Hematopoietic multipotent progenitor cell treated with erythropoietin and hydrocortisone succinate and interleukin-3 and kit ligand, for 15 days (in vitro differentiated cells): ENCODE measurements around the gene ARID3A.
"Not testable (repeated sequence)": the region's sequence is repeated elsewhere in the genome, so short reads cannot be mapped to it uniquely, and the experiment has no call there.

Experiments used
- DNase-seq: peaks from one replicate; pipeline ENCODE4 v3.0.0-alpha.2; 2015; ENCODE audit warnings: low spot score

The ARID3A gene

GRCh38 chr19:925526-926322 is at the start of gene ARID3A:
Gene ARID3A, plus strand, starts transcription at chr19:926035. Its CDS starts 3,494 bp downstream, at chr19:929529.
- DNase-seq, result peak; percentile 66

- DNase-seq, result no peak
These were observed 49.7 kb upstream of the ARID3A start for GRCh38 chr19:876089-876488.

GRCh38 chr19:876780-877314 is 49.0 kb upstream of the ARID3A start:
- no peak for DNase-seq

- DNase-seq, result not testable (repeated sequence)
These were observed 47.7 kb upstream of the ARID3A start for GRCh38 chr19:877992-878660.

GRCh38 chr19:878751-879561 is 46.9 kb upstream of the ARID3A start:
- not testable (repeated sequence) for DNase-seq

- no peak for DNase-seq
These were observed 46.0 kb upstream of the ARID3A start for GRCh38 chr19:879711-880438.

GRCh38 chr19:881385-882071 is 44.3 kb upstream of the ARID3A start:
- DNase-seq, result no peak

GRCh38 chr19:882871-883497 is 42.9 kb upstream of the ARID3A start:
- no peak for DNase-seq

- no peak for DNase-seq
These were observed 42.1 kb upstream of the ARID3A start for GRCh38 chr19:883661-884211.

GRCh38 chr19:884420-885211 is 41.2 kb upstream of the ARID3A start:
- DNase-seq, result no peak

GRCh38 chr19:885536-886224 is 40.2 kb upstream of the ARID3A start:
- DNase-seq, result no peak

GRCh38 chr19:887072-887471 is 38.8 kb upstream of the ARID3A start:
- DNase-seq, result no peak

GRCh38 chr19:887599-887998 is 38.2 kb upstream of the ARID3A start:
- DNase-seq, result no peak

- DNase-seq, result peak; percentile 49
These were observed 37.1 kb upstream of the ARID3A start for GRCh38 chr19:888581-889385.

GRCh38 chr19:889662-890295 is 36.1 kb upstream of the ARID3A start:
- DNase-seq, result no peak

GRCh38 chr19:890831-891230 is 35.0 kb upstream of the ARID3A start:
- DNase-seq, result no peak

GRCh38 chr19:891421-892200 is 34.2 kb upstream of the ARID3A start:
- DNase-seq, result not testable (repeated sequence)
